ENCODE results near the gene CLEC1A.

DNA sequence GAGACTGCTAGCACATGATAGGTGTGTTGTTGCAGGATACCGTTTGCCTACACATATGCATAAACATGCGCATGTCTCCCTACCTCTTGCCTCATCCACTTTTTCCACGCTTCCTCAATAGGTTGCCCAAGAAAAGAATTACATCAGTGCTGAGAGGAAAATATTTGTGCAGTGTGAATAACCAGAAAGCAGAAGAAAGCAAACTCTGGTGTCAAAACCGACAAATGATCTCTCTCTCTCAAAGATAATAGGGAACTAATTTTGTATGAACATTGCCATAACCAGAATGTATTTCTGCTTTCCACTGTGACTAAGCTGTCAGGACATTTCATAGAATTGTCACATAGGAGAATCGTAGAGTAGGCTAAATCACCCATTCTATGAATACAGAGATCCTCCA, 29.9 kb upstream of the CLEC1A start:
- TF ChIP-seq EP300 (IDR thresholded peaks at IDR 0.05; ENCODE audit: borderline replicate concordance) (no peak), USF1 (IDR thresholded peaks at IDR 0.05) (no peak)
